NT2/D1 (cell line): ENCODE measurements around the gene POLR1B.
A peak's percentile ranks its signal among the peaks of the same experiment; 100 is the strongest.
"Not testable (repeated sequence)": the region's sequence is repeated elsewhere in the genome, so short reads cannot be mapped to it uniquely, and the experiment has no call there.

Source experiments
- DNase-seq: peaks from one replicate; pipeline ENCODE4 v3.0.0-alpha.2; 2011; ENCODE audit warnings: low read depth, low spot score
- H3K27me3 ChIP-seq: 2 replicates; pipeline ENCODE4 v1.6.0; 2011; ENCODE audit warnings: mild to moderate bottlenecking; ENCODE audit not compliant: insufficient read length, insufficient read depth
- H3K36me3 ChIP-seq: 2 replicates; pipeline ENCODE4 v1.6.1; 2011; ENCODE audit warnings: mild to moderate bottlenecking, low read length, mixed read lengths; ENCODE audit not compliant: insufficient read depth, insufficient read length
- H3K4me1 ChIP-seq: 2 replicates; pipeline ENCODE4 v1.5.1; 2011; ENCODE audit not compliant: insufficient read depth, insufficient read length
- H3K4me3 ChIP-seq: 2 replicates; pipeline ENCODE4 v1.5.1; 2011; ENCODE audit warnings: low read depth; ENCODE audit not compliant: insufficient read length
- H3K9ac ChIP-seq: 2 replicates; pipeline ENCODE4 v1.6.0; 2011; ENCODE audit warnings: low read depth; ENCODE audit not compliant: insufficient read length
- H3K9me3 ChIP-seq: 2 replicates; pipeline ENCODE4 v1.5.1; 2011; ENCODE audit warnings: mild to moderate bottlenecking, low read length; ENCODE audit not compliant: insufficient read depth
- SUZ12 ChIP-seq: IDR thresholded peaks from 2 replicates; pipeline ENCODE4 v1.6.1; 2011; ENCODE audit not compliant: insufficient read length, insufficient read depth; ENCODE audit errors: extremely low read depth
- YY1 ChIP-seq: IDR thresholded peaks from 2 replicates; pipeline ENCODE4 v1.6.1; 2011; ENCODE audit not compliant: insufficient read length, insufficient read depth
- ZNF274 ChIP-seq: IDR thresholded peaks from 2 replicates; pipeline ENCODE4 v1.6.1; 2011; ENCODE audit warnings: mild to moderate bottlenecking, low read depth, low read length

The POLR1B gene, protein sequence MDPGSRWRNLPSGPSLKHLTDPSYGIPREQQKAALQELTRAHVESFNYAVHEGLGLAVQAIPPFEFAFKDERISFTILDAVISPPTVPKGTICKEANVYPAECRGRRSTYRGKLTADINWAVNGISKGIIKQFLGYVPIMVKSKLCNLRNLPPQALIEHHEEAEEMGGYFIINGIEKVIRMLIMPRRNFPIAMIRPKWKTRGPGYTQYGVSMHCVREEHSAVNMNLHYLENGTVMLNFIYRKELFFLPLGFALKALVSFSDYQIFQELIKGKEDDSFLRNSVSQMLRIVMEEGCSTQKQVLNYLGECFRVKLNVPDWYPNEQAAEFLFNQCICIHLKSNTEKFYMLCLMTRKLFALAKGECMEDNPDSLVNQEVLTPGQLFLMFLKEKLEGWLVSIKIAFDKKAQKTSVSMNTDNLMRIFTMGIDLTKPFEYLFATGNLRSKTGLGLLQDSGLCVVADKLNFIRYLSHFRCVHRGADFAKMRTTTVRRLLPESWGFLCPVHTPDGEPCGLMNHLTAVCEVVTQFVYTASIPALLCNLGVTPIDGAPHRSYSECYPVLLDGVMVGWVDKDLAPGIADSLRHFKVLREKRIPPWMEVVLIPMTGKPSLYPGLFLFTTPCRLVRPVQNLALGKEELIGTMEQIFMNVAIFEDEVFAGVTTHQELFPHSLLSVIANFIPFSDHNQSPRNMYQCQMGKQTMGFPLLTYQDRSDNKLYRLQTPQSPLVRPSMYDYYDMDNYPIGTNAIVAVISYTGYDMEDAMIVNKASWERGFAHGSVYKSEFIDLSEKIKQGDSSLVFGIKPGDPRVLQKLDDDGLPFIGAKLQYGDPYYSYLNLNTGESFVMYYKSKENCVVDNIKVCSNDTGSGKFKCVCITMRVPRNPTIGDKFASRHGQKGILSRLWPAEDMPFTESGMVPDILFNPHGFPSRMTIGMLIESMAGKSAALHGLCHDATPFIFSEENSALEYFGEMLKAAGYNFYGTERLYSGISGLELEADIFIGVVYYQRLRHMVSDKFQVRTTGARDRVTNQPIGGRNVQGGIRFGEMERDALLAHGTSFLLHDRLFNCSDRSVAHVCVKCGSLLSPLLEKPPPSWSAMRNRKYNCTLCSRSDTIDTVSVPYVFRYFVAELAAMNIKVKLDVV

DNA sequence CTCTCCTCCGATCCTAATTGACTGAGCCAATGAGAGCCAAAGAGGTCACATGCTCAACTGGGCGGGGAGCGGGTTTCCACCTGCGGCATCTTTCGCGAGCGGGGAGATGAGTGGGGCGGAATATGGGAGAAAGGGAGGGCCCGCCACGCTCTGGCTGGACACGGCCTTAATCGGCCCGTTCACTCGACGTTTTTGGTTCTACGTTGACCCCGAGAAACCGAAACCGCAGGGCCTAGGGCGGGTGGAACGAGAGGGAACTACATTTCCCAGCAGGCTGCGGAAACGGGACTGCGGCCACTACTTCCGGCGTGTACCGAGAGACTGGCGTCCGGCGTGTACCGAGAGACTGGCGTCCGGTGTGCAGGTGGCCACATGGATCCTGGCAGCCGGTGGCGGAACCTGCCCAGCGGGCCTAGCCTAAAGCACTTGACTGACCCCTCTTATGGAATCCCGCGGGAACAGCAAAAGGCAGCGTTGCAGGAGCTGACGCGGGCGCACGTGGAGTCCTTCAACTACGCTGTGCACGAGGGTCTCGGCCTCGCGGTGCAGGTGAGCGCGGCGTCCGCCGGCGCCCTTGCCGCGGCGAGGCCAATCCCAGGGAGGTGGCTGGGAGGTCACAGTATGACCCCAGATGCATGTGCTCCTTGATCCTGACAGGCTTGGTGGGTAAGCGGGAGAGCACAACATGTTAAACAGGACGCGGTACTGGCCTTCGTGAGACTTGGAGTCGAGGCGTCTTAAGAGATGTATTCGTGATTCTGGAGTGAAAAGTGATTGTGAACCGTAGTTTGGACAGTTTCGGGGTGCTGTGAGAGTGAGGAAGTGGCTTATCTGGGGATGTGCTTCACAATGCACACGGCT lies at the start of gene POLR1B:
Gene POLR1B, plus strand, starts transcription at position 343 of the 861 bp plus-strand sequence. Its CDS starts 30 bp downstream, at position 373.
- DNase-seq = peak; percentile 80
- peaks cover 17% of the 10 kb centered on the region for H3K36me3 ChIP-seq
- no peaks in the 10 kb centered on the region for H3K27me3 ChIP-seq
- TF ChIP-seq YY1 = peak; percentile 6
- no peak for TF ChIP-seq SUZ12
- TF ChIP-seq ZNF274 = no peak
- H3K9ac ChIP-seq = peak within 1 kb of the TSS; percentile 95
- no peaks in the 10 kb centered on the region for H3K9me3 ChIP-seq
- no peaks in the 10 kb centered on the region for H3K4me1 ChIP-seq
- peak within 1 kb of the TSS; percentile 100 for H3K4me3 ChIP-seq

DNA sequence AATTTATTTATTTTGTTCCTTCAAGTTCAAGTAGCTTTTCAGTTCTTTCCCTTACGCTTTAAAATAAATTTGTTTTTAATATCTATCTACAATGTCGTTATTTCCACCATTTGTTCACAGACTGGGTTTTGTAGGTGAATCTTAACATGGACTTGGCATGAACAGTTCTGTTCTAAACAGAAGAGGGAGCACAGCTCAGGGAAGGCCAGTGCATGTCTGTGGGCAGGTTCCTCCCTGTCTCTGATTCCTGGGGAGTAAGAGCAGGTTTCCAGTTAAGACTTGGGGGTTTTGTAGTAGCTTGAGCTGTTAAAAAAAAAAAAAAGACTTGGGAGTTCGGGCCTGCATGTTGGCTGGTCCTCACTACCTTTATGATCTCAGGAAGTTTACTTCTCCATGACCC lies 49.2 kb upstream of the POLR1B start:
- peaks cover 37% of the 10 kb centered on the region for H3K36me3 ChIP-seq
- no peaks in the 10 kb centered on the region for H3K27me3 ChIP-seq
- H3K9ac ChIP-seq = no peak overlapping the region
- no peak for DNase-seq
- H3K4me1 ChIP-seq = no peaks in the 10 kb centered on the region
- H3K4me3 ChIP-seq = no peak overlapping the region
- TF ChIP-seq ZNF274 = no peak
- TF ChIP-seq SUZ12 = no peak
- no peak for TF ChIP-seq YY1
- no peaks in the 10 kb centered on the region for H3K9me3 ChIP-seq

DNA sequence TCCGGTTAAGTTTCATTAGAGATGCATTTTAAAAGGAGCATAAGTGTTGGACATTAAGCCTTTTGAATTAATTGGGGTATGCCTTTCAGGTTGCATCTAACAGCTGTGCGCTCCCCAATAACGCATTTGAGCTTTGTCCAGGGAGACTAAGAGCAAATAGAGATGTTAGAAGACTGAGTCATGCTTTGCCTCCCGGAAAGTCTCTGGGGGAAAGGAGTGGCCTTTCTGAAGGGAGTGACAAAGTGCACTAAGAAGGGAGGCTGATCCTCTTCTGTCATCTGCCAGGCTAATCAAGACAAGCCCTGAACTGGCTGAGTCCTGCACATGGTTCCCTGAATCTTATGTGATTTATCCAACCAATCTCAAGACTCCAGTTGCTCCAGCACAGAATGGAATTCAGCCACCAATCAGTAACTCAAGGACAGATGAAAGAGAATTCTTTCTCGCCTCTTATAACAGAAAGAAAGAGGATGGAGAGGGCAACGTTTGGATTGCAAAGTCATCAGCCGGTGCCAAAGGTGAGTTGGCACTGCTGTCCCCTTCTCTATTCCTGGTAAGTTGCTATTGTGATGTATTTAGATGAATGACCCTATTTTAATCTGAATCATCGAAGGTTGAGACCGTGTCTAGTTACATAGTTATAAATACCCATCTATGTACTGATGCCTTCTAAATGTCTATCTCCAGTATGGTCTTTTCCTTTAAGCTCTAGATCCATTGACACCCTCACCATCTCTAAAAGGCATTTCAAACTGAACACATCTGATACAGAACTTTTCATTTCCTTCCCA lies 48.2 kb upstream of the POLR1B start:
- Histone ChIP-seq H3K4me3 (no peak overlapping the region), H3K9ac (no peak overlapping the region), H3K9me3 (no peaks in the 10 kb centered on the region), H3K36me3 (peaks cover 40% of the 10 kb centered on the region), H3K27me3 (no peaks in the 10 kb centered on the region), H3K4me1 (no peaks in the 10 kb centered on the region)
- DNase-seq = no peak
- TF ChIP-seq YY1 (no peak), ZNF274 (no peak), SUZ12 (no peak)

DNA sequence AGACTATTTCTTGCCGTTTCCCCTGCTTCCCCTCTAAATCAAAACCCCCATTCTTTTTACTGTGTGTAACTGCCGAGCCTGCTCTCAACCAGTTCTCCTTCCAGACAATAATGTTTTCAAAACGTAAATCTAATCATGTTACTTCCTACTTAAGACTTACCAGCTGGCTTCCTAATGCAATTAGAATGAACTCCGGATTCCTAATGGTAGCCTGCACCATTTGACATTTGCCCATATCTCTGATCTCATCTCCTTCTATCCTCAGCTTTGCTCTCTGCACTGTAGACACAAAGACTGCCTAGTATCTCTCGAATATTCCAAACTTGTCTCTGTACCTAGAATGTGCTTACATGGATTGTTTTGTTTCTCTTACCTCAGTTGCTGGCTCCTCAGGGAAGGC lies 47.4 kb upstream of the POLR1B start:
- Histone ChIP-seq H3K9ac (no peak overlapping the region), H3K9me3 (no peaks in the 10 kb centered on the region), H3K4me3 (no peak overlapping the region), H3K27me3 (no peaks in the 10 kb centered on the region), H3K36me3 (peaks cover 40% of the 10 kb centered on the region), H3K4me1 (no peaks in the 10 kb centered on the region)
- TF ChIP-seq ZNF274 = no peak
- no peak for TF ChIP-seq SUZ12
- no peak for TF ChIP-seq YY1
- no peak for DNase-seq

DNA sequence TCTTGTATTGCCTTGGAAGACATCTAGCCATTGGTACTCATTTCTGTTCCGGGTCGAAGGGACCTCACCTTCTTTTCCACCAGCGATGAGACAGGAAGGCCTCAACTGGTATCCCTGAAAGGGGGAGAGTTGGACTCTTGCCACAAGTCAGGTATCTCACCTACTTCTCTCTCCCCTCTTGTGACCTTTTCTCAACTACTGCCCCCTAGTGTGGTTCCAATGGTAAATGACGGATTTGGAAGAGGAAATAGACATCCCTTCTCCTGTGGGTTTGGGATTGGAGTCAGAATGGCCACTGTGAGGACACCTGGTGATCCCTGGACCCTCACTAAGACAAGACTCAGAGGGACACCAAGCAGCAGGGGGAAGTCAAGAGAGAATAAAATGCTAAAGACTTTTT lies 46.4 kb upstream of the POLR1B start:
- DNase-seq, H3K9me3 ChIP-seq, H3K4me1 ChIP-seq, H3K4me3 ChIP-seq, H3K9ac ChIP-seq, H3K27me3 ChIP-seq: not testable (repeated sequence)
- H3K36me3 ChIP-seq = peaks cover 35% of the 10 kb centered on the region

DNA sequence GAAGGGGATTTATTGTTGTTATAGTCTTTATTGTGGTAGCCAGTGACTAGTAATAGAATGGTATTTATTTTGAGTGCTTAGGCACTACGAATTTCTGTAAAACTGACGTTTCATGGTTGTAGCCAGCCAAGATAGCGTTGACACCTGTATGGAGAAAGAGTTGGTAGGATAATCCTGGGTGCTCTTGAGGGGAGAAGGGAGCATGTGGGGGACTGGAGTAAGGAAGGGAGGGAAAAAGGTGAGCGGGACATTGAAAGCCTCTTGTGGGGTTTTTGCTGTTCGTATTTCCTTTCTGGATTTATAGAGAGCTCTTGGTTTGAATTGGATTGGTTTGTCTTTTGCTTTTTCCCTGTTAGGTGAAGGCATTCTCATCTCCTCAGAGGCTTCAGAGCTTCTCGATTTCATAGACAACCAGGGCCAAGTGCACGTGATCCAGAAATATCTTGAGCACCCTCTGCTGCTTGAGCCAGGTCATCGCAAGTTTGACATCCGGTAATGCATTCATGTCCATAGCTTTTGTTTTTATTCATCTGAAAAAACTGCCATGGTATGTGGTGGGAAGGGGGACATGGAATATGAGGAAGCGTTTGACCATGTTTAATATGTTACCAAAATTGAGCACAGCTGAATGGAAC lies 41.3 kb upstream of the POLR1B start:
- not testable (repeated sequence) for H3K27me3 ChIP-seq, DNase-seq

DNA sequence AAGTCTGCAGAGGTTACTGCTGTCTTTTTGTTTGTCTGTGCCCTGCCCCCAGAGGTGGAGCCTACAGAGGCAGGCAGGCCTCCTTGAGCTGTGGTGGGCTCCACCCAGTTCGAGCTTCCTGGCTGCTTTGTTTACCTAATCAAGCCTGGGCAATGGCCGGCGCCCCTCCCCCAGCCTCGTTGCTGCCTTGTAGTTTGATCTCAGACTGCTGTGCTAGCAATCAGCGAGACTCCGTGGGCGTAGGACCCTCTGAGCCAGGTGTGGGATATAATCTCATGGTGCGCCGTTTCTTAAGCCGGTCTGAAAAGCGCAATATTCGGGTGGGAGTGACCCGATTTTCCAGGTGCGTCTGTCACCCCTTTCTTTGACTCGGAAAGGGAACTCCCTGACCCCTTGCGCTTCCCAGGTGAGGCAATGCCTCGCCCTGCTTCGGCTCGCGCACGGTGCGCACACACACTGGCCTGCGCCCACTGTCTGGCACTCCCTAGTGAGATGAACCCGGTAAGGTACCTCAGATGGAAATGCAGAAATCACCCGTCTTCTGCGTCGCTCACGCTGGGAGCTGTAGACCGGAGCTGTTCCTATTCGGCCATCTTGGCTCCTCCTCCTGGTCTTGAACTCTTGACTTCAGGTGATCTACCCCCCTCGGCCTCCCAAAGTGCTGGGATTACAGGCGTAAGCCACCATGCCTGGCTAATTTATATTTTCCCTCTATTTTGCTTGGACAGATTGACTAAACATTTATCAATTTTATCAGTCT lies 32.8 kb upstream of the POLR1B start:
- not testable (repeated sequence) for H3K9ac ChIP-seq

More for the DNA sequence above, 41.3 kb upstream of the POLR1B start:
- H3K4me3 ChIP-seq, H3K4me1 ChIP-seq, H3K9ac ChIP-seq, H3K9me3 ChIP-seq: not testable (repeated sequence)
- H3K36me3 ChIP-seq = peaks cover 26% of the 10 kb centered on the region

More for the DNA sequence above, 32.8 kb upstream of the POLR1B start:
- H3K9me3 ChIP-seq, DNase-seq, H3K4me1 ChIP-seq, H3K4me3 ChIP-seq, H3K27me3 ChIP-seq: not testable (repeated sequence)
- H3K36me3 ChIP-seq = peaks cover 29% of the 10 kb centered on the region
